Parathyroid adenoma (tissue), 2 donors: ENCODE results near the gene MPHOSPH6.

Experiments used
- H2AFZ ChIP-seq: fragments of 300-600 bp; sonication (generic); one replicate; pipeline ENCODE4 v1.7.0; 2017; ENCODE audit warnings: antibody characterized with exemption, mild to moderate bottlenecking
- H3K27ac ChIP-seq: fragments of 300-600 bp; sonication (generic); one replicate; pipeline ENCODE4 v1.7.0; 2017
- H3K27me3 ChIP-seq: fragments of 300-600 bp; sonication (generic); one replicate; pipeline ENCODE4 v1.7.0; 2017; ENCODE audit warnings: low read length; ENCODE audit not compliant: control insufficient read depth, insufficient read depth
- H3K36me3 ChIP-seq: fragments of 300-600 bp; sonication (generic); one replicate; pipeline ENCODE4 v1.7.0; 2017; ENCODE audit warnings: low read length; ENCODE audit not compliant: control insufficient read depth, insufficient read depth
- H3K4me1 ChIP-seq: fragments of 300-600 bp; sonication (generic); one replicate; pipeline ENCODE4 v1.7.0; 2017; ENCODE audit warnings: control low read depth
- H3K4me2 ChIP-seq: fragments of 300-600 bp; sonication (generic); one replicate; pipeline ENCODE4 v1.7.0; 2017; ENCODE audit warnings: low read length
- H3K4me3 ChIP-seq: fragments of 300-600 bp; sonication (generic); one replicate; pipeline ENCODE4 v1.7.0; 2017; ENCODE audit warnings: low read depth, low read length
- H3K79me2 ChIP-seq: fragments of 300-600 bp; sonication (generic); one replicate; pipeline ENCODE4 v1.7.0; 2017; ENCODE audit warnings: control low read depth
- H3K9ac ChIP-seq: fragments of 300-600 bp; sonication (generic); one replicate; pipeline ENCODE4 v1.7.0; 2017; ENCODE audit warnings: mild to moderate bottlenecking
- H3K9me3 ChIP-seq: fragments of 300-600 bp; sonication (generic); one replicate; pipeline ENCODE4 v1.7.0; 2017; ENCODE audit warnings: low read length; ENCODE audit not compliant: control insufficient read depth
- CTCF ChIP-seq: fragments of 300-600 bp; sonication (generic); IDR thresholded peaks from one replicate; pipeline ENCODE4 v1.7.0; 2017; ENCODE audit warnings: antibody characterized with exemption, mild to moderate bottlenecking
- donor health status: primary hyperparathyroidism.

The MPHOSPH6 gene

GRCh38 chr16:82183004-82183397 is 13.0 kb upstream of the MPHOSPH6 start:
- Histone ChIP-seq H3K9ac (no peak overlapping the region), H3K27ac (no peak overlapping the region), H3K4me1 (no peaks in the 10 kb centered on the region), H3K4me3 (no peak overlapping the region), H3K79me2 (no peaks in the 10 kb centered on the region), H3K9me3 (no peaks in the 10 kb centered on the region), H2AFZ (no peak overlapping the region), H3K4me2 (no peak overlapping the region), H3K27me3 (no peaks in the 10 kb centered on the region), H3K36me3 (no peaks in the 10 kb centered on the region)
- TF ChIP-seq CTCF, result no peak

- H3K4me2 ChIP-seq, result no peak overlapping the region
- H3K9me3 ChIP-seq, result no peaks in the 10 kb centered on the region
- no peak overlapping the region for H2AFZ ChIP-seq
- no peaks in the 10 kb centered on the region for H3K4me1 ChIP-seq
- no peaks in the 10 kb centered on the region for H3K36me3 ChIP-seq
- H3K27ac ChIP-seq, result no peak overlapping the region
- H3K9ac ChIP-seq, result no peak overlapping the region
- H3K79me2 ChIP-seq, result no peaks in the 10 kb centered on the region
- TF ChIP-seq CTCF, result no peak
- H3K27me3 ChIP-seq, result no peaks in the 10 kb centered on the region
- H3K4me3 ChIP-seq, result no peak overlapping the region
Observed at GRCh38 chr16:82182266-82183003, 12.4 kb upstream of the MPHOSPH6 start.

- Histone ChIP-seq H3K4me2 (no peak overlapping the region), H2AFZ (no peak overlapping the region), H3K4me3 (no peak overlapping the region), H3K36me3 (no peaks in the 10 kb centered on the region), H3K27ac (no peak overlapping the region), H3K27me3 (no peaks in the 10 kb centered on the region), H3K4me1 (no peaks in the 10 kb centered on the region), H3K79me2 (no peaks in the 10 kb centered on the region), H3K9me3 (no peaks in the 10 kb centered on the region), H3K9ac (no peak overlapping the region)
- TF ChIP-seq CTCF, result no peak
Observed at GRCh38 chr16:82181461-82182185, 11.6 kb upstream of the MPHOSPH6 start.

- Histone ChIP-seq H3K27me3 (no peaks in the 10 kb centered on the region), H3K79me2 (no peaks in the 10 kb centered on the region), H3K4me3 (no peak overlapping the region), H2AFZ (no peak overlapping the region), H3K4me1 (no peaks in the 10 kb centered on the region), H3K9me3 (no peaks in the 10 kb centered on the region), H3K4me2 (no peak overlapping the region), H3K36me3 (no peaks in the 10 kb centered on the region), H3K9ac (no peak overlapping the region), H3K27ac (no peak overlapping the region)
- TF ChIP-seq CTCF, result no peak
Observed at GRCh38 chr16:82178352-82178751, 8.3 kb upstream of the MPHOSPH6 start.
